ENCODE data around the gene IGF1R.

The IGF1R gene

GRCh38 chr15:98794748-98795147 lies 146.4 kb downstream of the IGF1R start:
- H3K9me3 Mint-ChIP-seq = no peaks in the 10 kb centered on the region
- no peak overlapping the region for H3K27ac Mint-ChIP-seq
- H3K4me3 Mint-ChIP-seq = no peak overlapping the region
- peaks cover 11 to 29% of the 10 kb centered on the region in 2 donors for H3K27me3 Mint-ChIP-seq
- ATAC-seq (replicated peaks) (no peak), DNase-seq (no peak)
- H3K36me3 Mint-ChIP-seq (ENCODE audit: insufficient read depth) = no peaks in the 10 kb centered on the region
- peaks cover 0 to 6% of the 10 kb centered on the region in 2 donors for H3K4me1 Mint-ChIP-seq (ENCODE audit: low read depth in 2 of 2)

- no peak for DNase-seq
- H3K4me3 Mint-ChIP-seq = no peak overlapping the region
- H3K9me3 Mint-ChIP-seq = no peaks in the 10 kb centered on the region
- H3K27ac Mint-ChIP-seq = no peak overlapping the region
- ATAC-seq (replicated peaks) = no peak
- peaks cover 11 to 24% of the 10 kb centered on the region in 2 donors for H3K27me3 Mint-ChIP-seq
- peaks cover 0 to 8% of the 10 kb centered on the region in 2 donors for H3K4me1 Mint-ChIP-seq (ENCODE audit: low read depth in 2 of 2)
- H3K36me3 Mint-ChIP-seq (ENCODE audit: insufficient read depth) = no peaks in the 10 kb centered on the region
These were observed 147.6 kb downstream of the IGF1R start for GRCh38 chr15:98795980-98796379.

DNA sequence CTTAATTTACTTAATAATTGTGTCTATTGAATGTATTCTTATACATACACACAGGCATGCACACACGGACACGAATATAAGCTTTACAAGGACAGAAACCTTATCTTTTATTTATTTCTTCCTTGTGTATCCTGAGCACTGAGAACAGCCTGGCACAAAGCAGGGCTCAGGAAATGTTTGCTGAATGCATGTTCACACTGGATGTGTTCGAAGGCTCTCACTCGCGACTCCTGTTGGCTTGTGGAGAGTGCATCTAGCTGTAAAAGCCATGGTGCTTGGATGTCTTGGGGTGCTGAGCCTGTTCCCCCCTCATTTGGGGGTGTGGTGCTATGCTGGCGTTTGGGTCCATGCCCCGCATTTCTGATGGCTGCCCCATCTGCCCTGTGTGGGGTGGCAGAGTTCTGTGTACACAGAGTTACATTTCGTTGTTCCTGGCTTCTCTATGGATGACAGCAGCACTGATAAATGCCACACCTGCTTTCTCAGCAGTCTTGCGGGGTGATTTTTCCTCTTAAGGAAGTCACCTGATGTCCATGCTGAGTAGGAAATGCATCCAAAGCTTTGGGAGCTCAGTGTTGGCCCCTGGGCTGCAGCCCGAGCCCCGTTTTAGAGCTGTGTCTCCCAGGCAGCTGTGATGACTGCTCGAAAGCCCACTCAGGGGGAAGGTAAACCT lies 148.5 kb downstream of the IGF1R start:
- Mint-ChIP-seq H3K4me1 (ENCODE audit: low read depth in 2 of 2) (peaks cover 0 to 15% of the 10 kb centered on the region in 2 donors), H3K27ac (no peak overlapping the region), H3K4me3 (no peak overlapping the region), H3K36me3 (ENCODE audit: insufficient read depth) (no peaks in the 10 kb centered on the region), H3K9me3 (no peaks in the 10 kb centered on the region), H3K27me3 (peaks cover 11 to 27% of the 10 kb centered on the region in 2 donors)
- no peak for DNase-seq
- ATAC-seq (replicated peaks) = no peak

- Mint-ChIP-seq H3K4me1 (ENCODE audit: low read depth in 2 of 2) (peaks cover 0 to 17% of the 10 kb centered on the region in 2 donors), H3K36me3 (ENCODE audit: insufficient read depth) (no peaks in the 10 kb centered on the region), H3K27ac (no peak overlapping the region), H3K9me3 (no peaks in the 10 kb centered on the region), H3K27me3 (peaks cover 11 to 28% of the 10 kb centered on the region in 2 donors), H3K4me3 (no peak overlapping the region)
- ATAC-seq (replicated peaks) = no peak
- DNase-seq = no peak
These were observed 150.1 kb downstream of the IGF1R start for GRCh38 chr15:98798375-98798893.

DNA sequence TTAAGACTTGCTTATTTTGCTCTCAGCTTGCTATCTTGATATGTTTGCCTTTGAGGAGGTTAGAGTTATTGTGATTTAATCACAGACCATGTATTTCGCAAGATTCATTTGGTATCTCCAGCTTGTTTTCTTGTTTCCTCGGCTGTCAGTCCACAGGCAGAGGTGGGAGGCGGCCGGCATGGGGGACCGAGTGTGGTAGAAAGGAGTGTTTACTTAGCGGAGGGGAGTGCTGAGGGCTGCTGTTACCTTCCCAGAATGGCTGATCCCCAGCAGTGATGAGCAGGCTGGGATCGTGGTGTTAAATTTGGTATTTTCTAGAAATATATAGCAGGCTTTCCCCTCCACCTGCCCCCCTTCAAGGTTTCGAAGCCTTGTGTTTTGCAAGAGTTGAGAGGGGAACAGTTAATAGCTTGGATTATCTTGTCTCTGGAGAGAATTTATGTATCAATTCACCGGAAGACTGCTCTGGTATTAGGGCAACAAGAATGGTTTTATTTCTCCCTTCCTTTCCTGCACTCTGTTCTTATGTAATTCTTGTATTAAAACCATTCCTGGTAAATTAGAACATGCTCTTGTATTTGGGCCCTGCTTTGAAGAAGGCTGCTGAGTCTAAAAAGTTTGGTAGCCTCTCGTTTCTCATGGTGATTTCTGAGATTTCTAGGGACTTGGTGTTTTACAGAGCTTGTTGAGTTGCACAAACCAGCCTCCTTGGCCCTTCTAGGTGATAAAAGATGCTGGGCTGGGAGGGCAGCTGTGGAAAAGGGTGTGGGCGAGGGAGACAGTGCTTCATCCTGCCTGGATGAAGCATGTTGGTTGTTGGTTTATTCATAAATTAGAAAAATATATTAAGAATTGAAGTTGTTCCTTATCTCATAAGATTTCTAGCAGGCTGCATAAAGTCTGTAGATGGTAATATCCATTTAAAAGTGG lies 151.4 kb downstream of the IGF1R start:
- Mint-ChIP-seq H3K4me3 (no peak overlapping the region), H3K36me3 (ENCODE audit: insufficient read depth) (no peaks in the 10 kb centered on the region), H3K27ac (no peak overlapping the region), H3K9me3 (no peaks in the 10 kb centered on the region), H3K4me1 (ENCODE audit: low read depth in 2 of 2) (peaks cover 0 to 17% of the 10 kb centered on the region in 2 donors), H3K27me3 (peaks cover 11 to 22% of the 10 kb centered on the region in 2 donors)
- ATAC-seq (replicated peaks) (no peak), DNase-seq (no peak)

GRCh38 chr15:98800437-98801233 lies 152.3 kb downstream of the IGF1R start:
- H3K4me3 Mint-ChIP-seq = no peak overlapping the region
- H3K27me3 Mint-ChIP-seq = peaks cover 11 to 19% of the 10 kb centered on the region in 2 donors
- DNase-seq (no peak), ATAC-seq (replicated peaks) (no peak)
- H3K9me3 Mint-ChIP-seq = no peaks in the 10 kb centered on the region
- no peaks in the 10 kb centered on the region for H3K36me3 Mint-ChIP-seq (ENCODE audit: insufficient read depth)
- peaks cover 0 to 17% of the 10 kb centered on the region in 2 donors for H3K4me1 Mint-ChIP-seq (ENCODE audit: low read depth in 2 of 2)
- H3K27ac Mint-ChIP-seq = no peak overlapping the region

GRCh38 chr15:98801234-98801561 lies 152.9 kb downstream of the IGF1R start:
- no peaks in the 10 kb centered on the region for H3K36me3 Mint-ChIP-seq (ENCODE audit: insufficient read depth)
- no peak overlapping the region for H3K4me3 Mint-ChIP-seq
- H3K4me1 Mint-ChIP-seq (ENCODE audit: low read depth in 2 of 2) = peaks cover 0 to 15% of the 10 kb centered on the region in 2 donors
- no peak overlapping the region for H3K27ac Mint-ChIP-seq
- ATAC-seq (replicated peaks) (no peak), DNase-seq (no peak)
- peaks cover 11 to 19% of the 10 kb centered on the region in 2 donors for H3K27me3 Mint-ChIP-seq
- no peaks in the 10 kb centered on the region for H3K9me3 Mint-ChIP-seq

GRCh38 chr15:98802187-98802586 lies 153.8 kb downstream of the IGF1R start:
- Mint-ChIP-seq H3K4me1 (ENCODE audit: low read depth in 2 of 2) (peaks cover 0 to 15% of the 10 kb centered on the region in 2 donors), H3K4me3 (no peak overlapping the region), H3K36me3 (ENCODE audit: insufficient read depth) (no peaks in the 10 kb centered on the region), H3K27ac (no peak overlapping the region), H3K9me3 (no peaks in the 10 kb centered on the region), H3K27me3 (peaks cover 8 to 18% of the 10 kb centered on the region in 2 donors)
- ATAC-seq (replicated peaks) (no peak), DNase-seq (no peak)

DNA sequence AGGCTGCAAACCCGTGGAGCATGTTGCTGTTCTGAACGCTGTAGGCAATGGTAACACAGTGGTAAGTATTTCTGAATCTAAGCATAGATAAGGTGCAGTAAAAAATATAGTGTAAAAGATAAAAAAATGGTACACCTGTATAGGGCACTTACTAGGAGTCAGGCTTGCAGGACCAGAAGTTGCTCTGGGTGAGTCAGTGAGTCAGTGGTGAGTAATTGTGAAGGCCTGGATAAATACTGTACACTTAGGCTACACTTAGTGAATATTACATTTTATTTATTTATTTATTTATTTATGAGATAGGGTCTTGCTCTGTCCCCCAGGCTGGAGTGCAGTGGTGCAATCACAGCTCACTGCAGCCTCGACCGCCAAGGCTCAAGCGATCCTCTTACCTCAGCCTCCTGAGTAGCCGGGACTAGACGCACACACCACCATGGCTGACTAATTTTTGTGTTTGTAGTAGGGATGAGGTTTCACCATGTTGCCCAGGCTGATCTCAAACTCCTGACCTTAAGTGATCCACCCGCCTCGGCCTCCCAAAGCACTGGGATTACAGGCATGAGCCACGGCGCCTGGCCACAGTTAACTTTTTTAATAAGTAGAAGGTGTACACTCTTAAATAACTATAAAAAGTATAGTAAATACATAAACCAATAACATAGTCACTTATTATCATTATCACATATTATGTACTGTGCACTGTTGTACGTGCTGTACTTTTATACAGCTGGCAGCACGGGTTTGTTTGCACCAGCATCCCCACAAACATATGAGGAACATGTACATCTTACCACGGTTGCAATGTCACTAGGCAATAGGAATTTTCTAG lies 155.1 kb downstream of the IGF1R start:
- Mint-ChIP-seq H3K4me3 (no peak overlapping the region), H3K4me1 (ENCODE audit: low read depth in 2 of 2) (peaks cover 0 to 17% of the 10 kb centered on the region in 2 donors), H3K9me3 (no peaks in the 10 kb centered on the region), H3K27ac (no peak overlapping the region), H3K27me3 (peaks cover 0 to 11% of the 10 kb centered on the region in 2 donors), H3K36me3 (ENCODE audit: insufficient read depth) (no peaks in the 10 kb centered on the region)
- ATAC-seq (replicated peaks) (no peak), DNase-seq (no peak)

DNA sequence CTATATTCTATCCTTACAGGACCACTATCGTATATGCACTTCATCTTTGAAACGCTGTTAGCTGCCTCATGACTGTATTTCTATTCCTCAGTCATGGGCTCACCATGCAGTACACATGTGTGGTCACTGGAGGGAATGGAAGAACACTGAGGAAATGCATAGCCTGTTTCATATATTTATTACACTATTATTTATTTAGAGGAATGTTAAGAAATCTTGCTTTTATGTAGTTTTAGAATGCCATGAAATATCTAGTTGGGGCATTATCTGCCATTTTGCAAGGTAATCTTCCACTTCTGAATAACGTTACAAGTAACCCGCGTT lies 155.7 kb downstream of the IGF1R start:
- Mint-ChIP-seq H3K4me1 (ENCODE audit: low read depth in 2 of 2) (peaks cover 0 to 15% of the 10 kb centered on the region in 2 donors), H3K4me3 (no peak overlapping the region)

GRCh38 chr15:98805434-98806274 lies 157.3 kb downstream of the IGF1R start:
- ATAC-seq (replicated peaks) (no peak), DNase-seq (no peak)
- peaks cover 0 to 15% of the 10 kb centered on the region in 2 donors for H3K4me1 Mint-ChIP-seq (ENCODE audit: low read depth in 2 of 2)
- no peaks in the 10 kb centered on the region for H3K36me3 Mint-ChIP-seq (ENCODE audit: insufficient read depth)
- no peaks in the 10 kb centered on the region for H3K9me3 Mint-ChIP-seq
- peaks cover 0 to 11% of the 10 kb centered on the region in 2 donors for H3K27me3 Mint-ChIP-seq
- H3K4me3 Mint-ChIP-seq = no peak overlapping the region
- no peak overlapping the region for H3K27ac Mint-ChIP-seq

More for the DNA sequence above, 155.7 kb downstream of the IGF1R start:
- Mint-ChIP-seq H3K27ac (no peak overlapping the region), H3K27me3 (peaks cover 0 to 11% of the 10 kb centered on the region in 2 donors), H3K36me3 (ENCODE audit: insufficient read depth) (no peaks in the 10 kb centered on the region), H3K9me3 (no peaks in the 10 kb centered on the region)
- ATAC-seq (replicated peaks) (no peak), DNase-seq (no peak)

All from effector memory CD8-positive, alpha-beta T cell (primary cell).